Inflammatory macrophage treated with lipopolysaccharide for 1 hour (primary cell): Measurements from ENCODE around the gene KCNK10.

ENCODE experiments used
- DNase-seq, 2 donors: peaks; one replicate each; pipeline ENCODE4 v3.0.0-alpha.2; 2020 to 2022

Gene KCNK10

GRCh38 chr14:88318406-88318805 is 4.7 kb downstream of the KCNK10 start:
- DNase-seq, result no peak

- DNase-seq, result no peak
Observed at GRCh38 chr14:88316521-88316920, 6.5 kb downstream of the KCNK10 start.

DNA sequence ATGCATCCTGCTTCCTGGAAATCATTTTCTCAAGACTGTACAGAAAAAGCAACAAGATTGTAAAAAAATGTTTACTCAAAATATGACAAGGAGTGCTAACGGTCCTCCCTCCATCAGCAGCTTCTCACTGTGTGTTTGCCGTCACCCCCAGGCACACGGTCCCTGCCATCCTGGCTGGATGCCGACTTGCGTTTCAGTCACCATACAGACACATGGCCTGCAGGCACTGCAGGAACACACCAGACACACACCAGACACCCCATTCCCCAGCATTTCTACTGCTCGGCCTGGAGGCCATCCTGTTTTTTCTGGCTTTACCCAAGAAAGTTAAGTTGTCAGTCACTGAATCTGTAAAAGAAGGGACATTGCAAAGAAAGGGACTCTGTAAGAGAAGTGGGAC is 10.8 kb downstream of the KCNK10 start:
- no peak for DNase-seq

DNA sequence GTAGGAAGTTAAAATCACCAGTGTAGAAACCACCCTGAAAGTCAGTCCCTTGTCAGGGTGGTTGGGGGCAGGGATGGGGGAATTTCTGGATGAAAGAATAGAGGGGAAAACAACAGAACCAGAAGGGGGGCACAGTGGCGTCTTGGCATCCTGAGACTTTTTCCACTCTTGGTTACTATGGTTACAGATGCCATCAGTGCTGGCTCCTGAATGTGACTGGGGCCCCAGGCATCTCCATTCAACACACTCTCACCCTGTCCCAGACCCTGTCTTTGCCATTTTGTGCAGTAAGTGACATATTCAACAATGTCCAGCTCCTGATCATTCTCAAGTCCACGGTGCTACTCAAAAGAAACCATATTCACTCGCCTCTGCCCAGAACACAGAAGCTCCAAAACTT is 11.3 kb downstream of the KCNK10 start:
- DNase-seq, result no peak

DNA sequence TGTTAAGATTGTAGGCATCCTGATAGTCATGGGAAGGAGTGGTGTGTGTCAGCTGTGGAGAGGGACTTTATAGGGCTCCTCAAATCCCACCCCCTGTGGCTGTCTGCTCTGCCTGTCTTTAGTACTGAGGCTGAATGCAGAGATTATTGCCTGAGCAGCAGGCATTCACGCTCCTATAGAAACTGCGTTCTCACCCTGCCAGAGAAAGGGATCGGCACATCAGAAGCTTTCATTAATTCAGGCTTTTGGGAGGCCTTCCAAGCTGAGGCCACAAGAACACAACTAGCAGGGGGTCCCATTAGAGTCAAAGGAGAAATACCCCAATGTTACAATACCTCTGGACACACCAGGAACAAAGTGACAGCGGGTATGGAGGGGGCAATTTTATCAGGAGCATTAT is 12.6 kb downstream of the KCNK10 start:
- DNase-seq, result no peak

GRCh38 chr14:88310021-88310420 is 13.0 kb downstream of the KCNK10 start:
- DNase-seq, result no peak

DNA sequence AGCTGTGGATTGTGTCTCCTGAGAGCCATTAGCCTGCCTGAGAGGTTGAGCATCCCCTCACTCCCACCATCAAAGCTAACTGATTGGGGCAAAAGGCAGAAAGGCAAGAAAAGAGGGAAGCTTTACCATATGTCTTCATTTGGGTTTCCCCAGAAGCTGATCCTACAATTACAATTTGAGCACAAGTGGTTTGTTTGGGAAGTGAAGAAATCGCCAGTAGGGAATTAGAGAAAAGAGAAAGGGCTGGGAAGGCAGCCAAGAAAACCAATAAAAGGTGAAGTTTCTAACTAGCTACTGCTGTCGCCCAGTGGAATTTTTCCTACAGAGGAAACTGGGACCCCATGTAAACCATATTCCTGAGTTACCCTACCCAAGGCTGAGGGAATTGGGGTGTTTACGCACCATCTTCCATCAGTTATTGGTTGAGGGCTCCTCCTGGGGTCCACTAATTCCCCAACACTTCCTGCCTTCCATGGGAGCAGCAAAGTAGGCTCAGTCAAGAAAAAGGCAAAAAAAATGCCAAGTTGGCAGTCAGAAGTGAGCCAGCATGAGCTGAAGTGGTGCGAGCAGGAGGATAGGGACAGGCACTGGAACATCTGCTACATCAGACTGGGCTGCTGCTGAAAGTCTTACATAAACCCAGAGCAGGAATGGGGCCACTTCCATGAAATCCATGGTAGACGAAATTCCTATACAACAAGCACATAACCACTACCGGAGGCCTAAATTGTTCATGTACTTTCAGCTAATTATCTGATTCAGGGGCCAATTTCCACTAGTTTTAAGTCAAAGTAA is 17.3 kb downstream of the KCNK10 start:
- peak; percentile 37 to 61 for DNase-seq

DNA sequence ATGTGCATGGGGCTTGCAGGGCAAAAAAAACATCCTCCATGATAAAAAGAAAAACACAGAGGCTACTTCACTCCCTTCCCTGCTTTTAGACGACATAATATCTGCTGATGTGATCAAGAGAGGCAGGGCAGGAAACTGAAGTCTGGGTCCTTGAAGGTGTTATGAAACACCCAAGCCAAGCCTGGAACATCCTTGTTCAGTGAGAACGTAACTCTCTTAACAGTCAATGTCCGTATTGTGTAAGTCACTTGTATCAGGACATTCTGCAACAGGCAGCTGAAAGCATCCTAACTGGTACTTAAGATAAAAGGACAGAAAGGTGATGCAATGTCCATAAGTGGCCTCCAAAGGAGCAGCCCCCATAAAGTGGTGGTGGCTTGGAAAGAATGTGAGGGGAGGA is 20.0 kb downstream of the KCNK10 start:
- peak in 1 of 2 donors; percentile 9 for DNase-seq

DNA sequence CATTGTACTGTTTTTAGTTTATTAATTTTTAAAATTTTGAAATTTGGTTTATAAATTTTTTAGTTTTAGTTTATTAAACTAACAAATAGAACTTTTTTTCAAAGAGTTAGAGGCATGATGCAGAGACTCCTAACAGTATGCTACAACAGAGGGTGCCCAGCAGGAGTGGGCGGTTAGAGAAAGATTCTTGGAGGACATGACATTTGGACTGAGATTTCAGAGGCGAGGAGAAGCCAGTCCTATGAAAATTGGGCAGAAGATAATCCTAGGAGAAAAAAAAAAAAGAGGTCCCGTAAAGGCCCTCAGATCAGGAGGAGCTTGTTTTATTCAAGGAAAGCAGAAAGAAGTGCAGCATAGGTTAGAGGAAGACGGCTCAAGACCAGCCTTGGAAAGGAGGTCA is 21.7 kb downstream of the KCNK10 start:
- DNase-seq, result no peak

DNA sequence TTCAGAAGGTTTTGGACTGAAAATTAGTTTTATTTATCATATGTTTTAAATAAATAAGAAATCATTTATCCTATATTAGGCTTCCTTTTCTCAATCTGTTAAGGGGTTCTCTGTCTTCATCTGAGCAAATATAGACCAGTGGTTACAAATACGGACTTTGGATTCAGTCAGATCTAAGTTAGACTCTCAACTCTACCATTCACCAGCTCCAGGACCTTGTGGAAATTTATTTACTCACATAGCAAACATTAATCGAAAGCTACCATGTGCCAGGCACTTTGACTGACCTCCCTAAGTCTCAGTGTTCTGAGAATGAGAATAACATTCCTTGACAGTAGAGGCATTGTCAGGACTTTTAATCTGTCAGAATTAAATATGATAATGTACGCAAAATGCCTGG is 22.3 kb downstream of the KCNK10 start:
- no peak for DNase-seq

GRCh38 chr14:88299865-88300530 is 23.1 kb downstream of the KCNK10 start:
- DNase-seq, result peak; percentile 28 to 61

- DNase-seq, result peak; percentile 18 to 27
Observed at GRCh38 chr14:88297306-88297705, 25.8 kb downstream of the KCNK10 start.

- no peak for DNase-seq
Observed at GRCh38 chr14:88296351-88296750, 26.7 kb downstream of the KCNK10 start.

DNA sequence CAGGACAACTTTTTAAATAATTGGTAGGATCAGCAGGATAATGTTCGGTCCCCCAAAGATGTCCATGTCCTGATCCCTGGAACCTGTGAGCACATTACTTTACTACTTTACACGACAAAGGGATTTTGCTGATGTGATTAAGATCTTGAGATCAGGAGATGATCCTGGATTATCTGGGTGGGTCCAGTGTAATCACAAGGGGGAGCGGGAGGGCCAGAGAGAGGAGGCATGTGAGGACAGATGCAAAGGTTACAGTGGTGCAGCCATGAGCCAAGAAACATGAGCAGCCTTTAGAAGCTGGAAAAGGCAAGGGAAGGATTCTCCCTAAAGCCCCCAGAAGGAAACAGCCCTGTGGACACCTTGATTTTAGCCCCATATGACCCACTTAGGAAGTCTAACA is 33.1 kb downstream of the KCNK10 start:
- no peak for DNase-seq

DNA sequence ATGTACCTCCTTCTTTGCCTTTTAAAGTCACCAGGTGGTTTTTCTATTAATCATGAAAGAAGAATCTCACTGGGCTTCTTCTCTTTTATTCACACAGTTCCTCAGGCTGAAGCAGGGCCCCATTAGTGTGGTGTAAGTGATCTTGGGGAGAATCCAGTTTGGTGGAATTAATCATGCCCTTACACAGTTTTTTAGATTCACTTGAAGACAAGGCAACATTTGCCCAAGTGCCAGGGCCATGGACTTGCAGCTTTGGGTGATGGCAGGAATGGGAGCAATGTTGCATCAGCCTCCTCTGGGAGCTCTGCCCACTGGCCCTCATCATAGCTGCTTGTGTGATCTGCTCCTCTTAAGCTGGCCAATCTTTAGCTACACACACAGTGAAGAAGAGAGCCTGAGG is 33.8 kb downstream of the KCNK10 start:
- no peak for DNase-seq

DNA sequence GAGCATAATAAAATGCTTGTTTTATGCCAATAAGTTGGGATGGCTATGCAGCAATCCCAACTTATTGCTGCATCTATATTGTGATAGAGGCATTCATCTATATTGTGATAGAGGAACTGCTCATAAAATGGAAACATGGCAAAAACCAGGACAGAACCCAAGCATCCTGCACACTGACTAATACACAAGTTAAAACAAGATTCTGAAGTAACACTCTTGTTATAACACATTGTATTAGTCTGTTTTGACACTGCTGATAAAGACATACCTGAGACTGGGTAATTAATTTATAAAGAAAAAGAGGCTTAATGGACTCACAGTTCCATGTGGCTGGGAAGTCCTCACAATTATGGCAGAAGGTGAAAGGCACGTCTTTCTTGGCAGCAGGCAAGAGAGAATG is 36.8 kb downstream of the KCNK10 start:
- no peak for DNase-seq

DNA sequence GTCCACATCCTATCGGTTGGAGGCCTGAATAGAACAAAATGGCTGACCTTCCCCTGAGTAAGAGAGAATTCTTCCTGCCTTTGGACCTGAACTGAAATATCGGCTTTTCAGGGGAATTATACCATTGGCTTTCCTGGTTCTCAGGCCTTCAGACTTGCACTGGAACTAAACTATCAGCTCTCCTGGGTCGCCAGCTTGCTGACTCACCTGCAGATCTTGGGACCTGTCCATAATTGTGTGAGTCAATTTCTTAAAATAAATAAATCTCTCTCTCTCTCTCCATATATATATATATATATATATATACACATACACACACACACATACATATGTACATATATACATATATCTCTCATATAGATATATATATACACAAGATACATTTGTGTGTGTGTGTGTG is 41.6 kb downstream of the KCNK10 start:
- no peak for DNase-seq

DNA sequence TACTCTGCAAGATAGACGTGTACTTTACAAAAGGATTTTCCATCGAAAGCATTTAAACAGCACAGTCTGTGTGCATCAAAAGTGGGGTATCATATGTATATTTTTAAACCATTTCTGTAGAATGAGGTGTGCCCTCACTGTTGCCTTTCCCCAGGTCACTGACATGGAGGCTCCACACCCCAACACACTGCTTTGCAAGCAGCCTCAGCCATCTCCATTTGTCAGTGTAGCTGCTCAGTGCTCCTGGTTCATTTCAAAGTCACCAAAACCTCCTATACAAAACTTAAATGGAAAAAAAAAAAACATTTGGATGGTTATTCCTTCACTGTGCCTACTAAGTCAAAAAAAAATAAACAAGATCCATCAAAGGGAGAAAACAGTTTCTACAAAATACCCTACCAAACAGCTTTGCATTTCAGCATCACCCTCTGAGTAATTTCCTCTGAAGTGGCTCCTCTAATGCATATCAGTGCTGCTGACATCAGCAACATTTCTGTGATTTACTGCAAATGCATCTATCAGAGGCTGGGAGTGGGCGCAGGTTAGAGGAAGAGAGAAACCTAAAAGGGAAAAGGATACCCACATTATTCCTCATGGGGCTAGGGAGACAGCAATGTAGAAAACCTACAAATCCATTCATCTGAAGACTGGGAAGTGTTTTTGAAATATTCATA is 46.0 kb downstream of the KCNK10 start:
- no peak for DNase-seq

- no peak for DNase-seq
Observed at GRCh38 chr14:88272390-88273269, 50.4 kb downstream of the KCNK10 start.

DNA sequence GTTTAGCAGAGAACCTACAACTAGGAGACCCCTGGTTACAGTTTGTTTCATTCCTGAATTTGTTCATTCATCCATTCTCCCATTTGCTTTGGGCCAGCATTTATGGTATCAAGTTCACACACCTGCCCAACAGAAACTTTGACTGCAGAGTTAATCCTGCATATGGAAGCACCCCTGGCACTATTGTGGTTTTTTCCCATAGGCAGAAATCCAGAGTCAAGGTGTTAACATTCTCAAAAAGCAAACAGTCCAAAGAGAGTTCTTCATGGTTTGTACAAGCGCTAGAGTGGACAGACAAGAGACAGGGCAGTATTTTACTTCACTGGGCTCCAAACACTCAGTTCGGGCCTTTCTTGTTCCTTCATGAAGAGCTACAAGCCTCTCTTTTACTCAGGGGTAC is 51.9 kb downstream of the KCNK10 start:
- no peak for DNase-seq

DNA sequence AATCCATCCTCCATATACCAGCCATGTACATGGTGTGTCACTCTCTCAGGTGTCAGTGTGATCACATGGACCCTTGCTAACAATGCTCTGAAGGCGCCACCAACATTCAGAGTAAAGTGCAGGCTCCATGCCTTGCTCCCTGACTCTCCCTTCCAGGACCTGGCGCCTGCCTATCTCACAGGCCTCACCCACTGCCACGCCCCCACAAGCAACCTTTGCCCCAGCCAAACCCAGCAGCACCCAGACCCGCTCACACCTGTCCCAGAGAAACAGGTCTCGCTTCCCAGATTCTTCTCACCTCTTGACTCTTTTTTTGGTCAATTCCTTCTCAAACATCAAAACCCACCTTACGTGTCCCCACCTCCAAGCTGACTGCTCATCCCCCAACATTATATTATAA is 52.3 kb downstream of the KCNK10 start:
- no peak for DNase-seq

- no peak for DNase-seq
Observed at GRCh38 chr14:88269806-88270420, 53.2 kb downstream of the KCNK10 start.

GRCh38 chr14:88266474-88266873 is 56.6 kb downstream of the KCNK10 start:
- DNase-seq, result no peak
